ENCODE data around the gene MACROH2A1.

DNA sequence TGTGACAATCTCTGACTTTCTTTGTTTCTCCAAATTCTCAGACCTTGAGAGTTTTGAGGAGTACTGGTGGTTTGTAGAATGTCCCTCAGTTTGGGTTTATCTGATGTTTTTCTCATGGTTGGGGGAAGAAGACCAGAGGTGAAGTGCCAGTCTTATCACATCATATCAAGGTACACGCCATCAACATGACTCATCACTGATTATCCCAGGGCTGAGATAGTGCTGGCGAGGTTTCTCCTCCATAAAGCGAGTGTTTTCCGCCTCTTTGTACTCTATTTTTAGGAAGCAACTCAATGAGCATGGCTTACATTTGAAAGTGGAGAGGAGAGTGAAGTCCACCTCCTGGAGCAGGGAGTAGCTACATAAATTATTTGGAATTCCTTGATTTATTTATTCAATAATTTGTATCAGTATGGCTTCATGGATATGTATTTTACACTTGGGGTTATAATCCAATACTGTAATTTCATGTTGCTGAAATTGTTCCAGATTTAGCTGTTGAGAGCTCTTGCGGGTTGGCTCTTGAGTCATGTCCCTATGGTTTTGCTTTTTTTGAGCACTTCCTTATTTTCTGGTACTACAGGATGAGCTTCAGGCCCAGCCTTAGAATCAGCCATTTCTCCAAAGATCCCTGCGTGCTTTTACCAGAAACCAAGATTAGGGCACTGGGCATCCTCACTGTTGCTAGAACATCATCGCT lies 24.3 kb upstream of the MACROH2A1 start:
- TF ChIP-seq, protein P1, sequence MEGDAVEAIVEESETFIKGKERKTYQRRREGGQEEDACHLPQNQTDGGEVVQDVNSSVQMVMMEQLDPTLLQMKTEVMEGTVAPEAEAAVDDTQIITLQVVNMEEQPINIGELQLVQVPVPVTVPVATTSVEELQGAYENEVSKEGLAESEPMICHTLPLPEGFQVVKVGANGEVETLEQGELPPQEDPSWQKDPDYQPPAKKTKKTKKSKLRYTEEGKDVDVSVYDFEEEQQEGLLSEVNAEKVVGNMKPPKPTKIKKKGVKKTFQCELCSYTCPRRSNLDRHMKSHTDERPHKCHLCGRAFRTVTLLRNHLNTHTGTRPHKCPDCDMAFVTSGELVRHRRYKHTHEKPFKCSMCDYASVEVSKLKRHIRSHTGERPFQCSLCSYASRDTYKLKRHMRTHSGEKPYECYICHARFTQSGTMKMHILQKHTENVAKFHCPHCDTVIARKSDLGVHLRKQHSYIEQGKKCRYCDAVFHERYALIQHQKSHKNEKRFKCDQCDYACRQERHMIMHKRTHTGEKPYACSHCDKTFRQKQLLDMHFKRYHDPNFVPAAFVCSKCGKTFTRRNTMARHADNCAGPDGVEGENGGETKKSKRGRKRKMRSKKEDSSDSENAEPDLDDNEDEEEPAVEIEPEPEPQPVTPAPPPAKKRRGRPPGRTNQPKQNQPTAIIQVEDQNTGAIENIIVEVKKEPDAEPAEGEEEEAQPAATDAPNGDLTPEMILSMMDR (conservative IDR thresholded peaks at IDR 0.05; ENCODE audit: low read depth in 2 of 2), result no peak
- no peak for TF ChIP-seq EZH2 (IDR thresholded peaks at IDR 0.05; ENCODE audit: low read depth, unreplicated experiment)
- no peak for TF ChIP-seq POLR2AphosphoS5 (IDR thresholded peaks at IDR 0.05; ENCODE audit: low read depth)
- TF ChIP-seq EZH2phosphoT487 (IDR thresholded peaks at IDR 0.05; ENCODE audit: unreplicated experiment), result no peak
- TF ChIP-seq, protein P2, sequence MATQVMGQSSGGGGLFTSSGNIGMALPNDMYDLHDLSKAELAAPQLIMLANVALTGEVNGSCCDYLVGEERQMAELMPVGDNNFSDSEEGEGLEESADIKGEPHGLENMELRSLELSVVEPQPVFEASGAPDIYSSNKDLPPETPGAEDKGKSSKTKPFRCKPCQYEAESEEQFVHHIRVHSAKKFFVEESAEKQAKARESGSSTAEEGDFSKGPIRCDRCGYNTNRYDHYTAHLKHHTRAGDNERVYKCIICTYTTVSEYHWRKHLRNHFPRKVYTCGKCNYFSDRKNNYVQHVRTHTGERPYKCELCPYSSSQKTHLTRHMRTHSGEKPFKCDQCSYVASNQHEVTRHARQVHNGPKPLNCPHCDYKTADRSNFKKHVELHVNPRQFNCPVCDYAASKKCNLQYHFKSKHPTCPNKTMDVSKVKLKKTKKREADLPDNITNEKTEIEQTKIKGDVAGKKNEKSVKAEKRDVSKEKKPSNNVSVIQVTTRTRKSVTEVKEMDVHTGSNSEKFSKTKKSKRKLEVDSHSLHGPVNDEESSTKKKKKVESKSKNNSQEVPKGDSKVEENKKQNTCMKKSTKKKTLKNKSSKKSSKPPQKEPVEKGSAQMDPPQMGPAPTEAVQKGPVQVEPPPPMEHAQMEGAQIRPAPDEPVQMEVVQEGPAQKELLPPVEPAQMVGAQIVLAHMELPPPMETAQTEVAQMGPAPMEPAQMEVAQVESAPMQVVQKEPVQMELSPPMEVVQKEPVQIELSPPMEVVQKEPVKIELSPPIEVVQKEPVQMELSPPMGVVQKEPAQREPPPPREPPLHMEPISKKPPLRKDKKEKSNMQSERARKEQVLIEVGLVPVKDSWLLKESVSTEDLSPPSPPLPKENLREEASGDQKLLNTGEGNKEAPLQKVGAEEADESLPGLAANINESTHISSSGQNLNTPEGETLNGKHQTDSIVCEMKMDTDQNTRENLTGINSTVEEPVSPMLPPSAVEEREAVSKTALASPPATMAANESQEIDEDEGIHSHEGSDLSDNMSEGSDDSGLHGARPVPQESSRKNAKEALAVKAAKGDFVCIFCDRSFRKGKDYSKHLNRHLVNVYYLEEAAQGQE (IDR thresholded peaks at IDR 0.05; ENCODE audit: unreplicated experiment), result no peak
- TF ChIP-seq, protein P3, sequence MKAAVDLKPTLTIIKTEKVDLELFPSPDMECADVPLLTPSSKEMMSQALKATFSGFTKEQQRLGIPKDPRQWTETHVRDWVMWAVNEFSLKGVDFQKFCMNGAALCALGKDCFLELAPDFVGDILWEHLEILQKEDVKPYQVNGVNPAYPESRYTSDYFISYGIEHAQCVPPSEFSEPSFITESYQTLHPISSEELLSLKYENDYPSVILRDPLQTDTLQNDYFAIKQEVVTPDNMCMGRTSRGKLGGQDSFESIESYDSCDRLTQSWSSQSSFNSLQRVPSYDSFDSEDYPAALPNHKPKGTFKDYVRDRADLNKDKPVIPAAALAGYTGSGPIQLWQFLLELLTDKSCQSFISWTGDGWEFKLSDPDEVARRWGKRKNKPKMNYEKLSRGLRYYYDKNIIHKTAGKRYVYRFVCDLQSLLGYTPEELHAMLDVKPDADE (IDR thresholded peaks at IDR 0.05), result no peak
- TF ChIP-seq JUNB (IDR thresholded peaks at IDR 0.05; ENCODE audit: unreplicated experiment), result no peak
- TF ChIP-seq NANOG (IDR thresholded peaks at IDR 0.05; ENCODE audit: borderline replicate concordance), result no peak
- no peak for TF ChIP-seq CREB1 (CRISPR knock-in tag; IDR thresholded peaks at IDR 0.05; ENCODE audit: low read depth)
- TF ChIP-seq STAT1 (IDR thresholded peaks at IDR 0.05; ENCODE audit: unreplicated experiment), result no peak
- no peak for TF ChIP-seq ZNF114 (CRISPR knock-in tag; IDR thresholded peaks at IDR 0.05)

All from GM23338 (cell line).